H1 (cell line): ENCODE measurements around the gene PPP2R3B. TPM values are rescaled to one million over a fixed set of nuclear protein-coding genes. Genes with fewer than 3 reads are reported as not detected.

Experiments used
- CTCF ChIA-PET: fragments of 300-600 bp; sonication (Branson Sonifier 250); formaldehyde crosslinking; loops from one replicate; lab custom pipeline; 2021; ENCODE audit not compliant: partially characterized antibody; lab: Charles Lee
- POLR2A ChIA-PET: fragments of 300-600 bp; sonication (Branson Sonifier 250); formaldehyde crosslinking; loops from one replicate; lab custom pipeline; 2021; ENCODE audit warnings: inconsistent platforms; ENCODE audit not compliant: partially characterized antibody; lab: Charles Lee
- DNase-seq, 2 experiments: peaks; one replicate each; pipeline versions ENCODE4 v3.0.0 to v3.0.0-alpha.2; 2010 to 2022; ENCODE audit warnings: low spot score in 2 of 2, low read depth in 1 of 2, mixed read lengths in 1 of 2
- FAIRE-seq: peaks from 2 replicates; lab custom pipeline; 2011; peaks lifted over from hg19 to GRCh38; lab: Jason Lieb, UNC
- H2AFZ ChIP-seq: 2 replicates; pipeline ENCODE4 v1.8.1; 2012; ENCODE audit warnings: low read length, inconsistent platforms
- H2AK5ac ChIP-seq: 2 replicates; pipeline ENCODE4 v1.6.1; 2013; ENCODE audit warnings: low read depth, low read length
- H2BK120ac ChIP-seq: replicated peaks from 2 replicates; pipeline ENCODE3; 2013; ENCODE audit warnings: low read depth, low read length, inconsistent platforms
- H2BK12ac ChIP-seq: 2 replicates; pipeline ENCODE4 v1.6.1; 2013; ENCODE audit warnings: low read depth, low read length
- H2BK15ac ChIP-seq: 2 replicates; pipeline ENCODE4 v1.6.1; 2013; ENCODE audit warnings: low read length
- H2BK20ac ChIP-seq: 2 replicates; pipeline ENCODE4 v1.6.1; 2013; ENCODE audit warnings: low read length
- H2BK5ac ChIP-seq: 2 replicates; pipeline ENCODE4 v1.6.1; 2013; ENCODE audit warnings: low read depth, low read length
- H3K14ac ChIP-seq: 2 replicates; pipeline ENCODE4 v1.6.1; 2013; ENCODE audit warnings: inconsistent platforms; ENCODE audit not compliant: insufficient read length
- H3K18ac ChIP-seq: 2 replicates; pipeline ENCODE4 v1.6.1; 2013; ENCODE audit warnings: low read length; ENCODE audit errors: extremely low read depth
- H3K23ac ChIP-seq: 2 replicates; pipeline ENCODE4 v1.6.1; 2013; ENCODE audit warnings: inconsistent platforms; ENCODE audit not compliant: insufficient read length
- H3K23me2 ChIP-seq: 2 replicates; pipeline ENCODE4 v1.6.1; 2013; ENCODE audit warnings: low read depth, low read length
- H3K27ac ChIP-seq: 2 replicates; pipeline ENCODE4 v1.6.1; 2011; ENCODE audit warnings: low read depth, low read length, inconsistent platforms
- H3K27me3 ChIP-seq, 4 experiments: replicated peaks in 1 of 4; 1 replicate in 1 of 4; 2 replicates in 3 of 4; pipeline versions ENCODE4 v1.6.1 to v1.8.1; 2011 to 2013; ENCODE audit warnings: low read length in 3 of 4, mild to moderate bottlenecking in 3 of 4, inconsistent platforms in 2 of 4, mixed read lengths in 2 of 4, moderate library complexity in 1 of 4; ENCODE audit not compliant: control insufficient read depth in 3 of 4, insufficient read depth in 3 of 4; ENCODE audit errors: extremely low read depth in 1 of 4
- H3K36me3 ChIP-seq, 4 experiments: 2 replicates each; pipeline versions ENCODE4 v1.6.1 to v1.8.1; 2011 to 2013; ENCODE audit warnings: mild to moderate bottlenecking in 4 of 4, low read length in 3 of 4, moderate library complexity in 2 of 4, control low read depth in 1 of 4, inconsistent platforms in 1 of 4; ENCODE audit not compliant: insufficient read depth in 4 of 4, control insufficient read depth in 2 of 4
- H3K4ac ChIP-seq: replicated peaks from 2 replicates; pipeline ENCODE3; 2013; ENCODE audit warnings: low read length, low read depth, mixed read lengths, inconsistent platforms; ENCODE audit not compliant: insufficient read length
- H3K4me1 ChIP-seq, 4 experiments: replicated peaks in 1 of 4; 1 replicate in 1 of 4; 2 replicates in 3 of 4; pipeline versions ENCODE4 v1.6.1 to v1.8.1; 2011 to 2013; ENCODE audit warnings: low read length in 3 of 4, inconsistent platforms in 2 of 4, mixed read lengths in 1 of 4; ENCODE audit not compliant: insufficient read depth in 4 of 4, control insufficient read depth in 3 of 4
- H3K4me2 ChIP-seq, 2 experiments: 2 replicates each; pipeline versions ENCODE4 v1.6.1 to v1.8.1; 2011 to 2013; ENCODE audit warnings: low read depth in 2 of 2, low read length in 2 of 2, control low read depth in 1 of 2, inconsistent platforms in 1 of 2, mild to moderate bottlenecking in 1 of 2; ENCODE audit not compliant: insufficient read depth in 1 of 2
- H3K4me3 ChIP-seq, 4 experiments: fragments of 200-600, 300-600 bp in 1 of 4; sonication (generic), shearing (Covaris generic), sonication (Bioruptor Twin) in 1 of 4; 2 replicates each; pipeline versions ENCODE4 v1.5.1 to v1.8.1; 2011 to 2016; ENCODE audit warnings: low read length in 4 of 4, low read depth in 3 of 4, control low read depth in 2 of 4, inconsistent platforms in 2 of 4, mild to moderate bottlenecking in 2 of 4, mixed read lengths in 1 of 4, moderate library complexity in 1 of 4; ENCODE audit not compliant: insufficient read depth in 2 of 4; ENCODE audit errors: extremely low read depth in 1 of 4
- H3K56ac ChIP-seq: replicated peaks from 2 replicates; pipeline ENCODE3; 2013; ENCODE audit warnings: low read depth, mild to moderate bottlenecking, mixed read lengths, low read length, inconsistent platforms; ENCODE audit not compliant: insufficient read length
- H3K79me1 ChIP-seq: 2 replicates; pipeline ENCODE4 v1.6.1; 2013; ENCODE audit warnings: low read depth, low read length, control low read depth
- H3K79me2 ChIP-seq, 2 experiments: 2 replicates each; pipeline versions ENCODE4 v1.6.1 to v1.8.1; 2012 to 2013; ENCODE audit warnings: low read length in 2 of 2, mild to moderate bottlenecking in 2 of 2, inconsistent platforms in 1 of 2; ENCODE audit not compliant: insufficient read depth in 2 of 2, control insufficient read depth in 1 of 2
- H3K9ac ChIP-seq, 4 experiments: replicated peaks in 1 of 4; 1 replicate in 1 of 4; 2 replicates in 3 of 4; pipeline versions ENCODE4 v1.6.1 to v1.8.1; 2011 to 2013; ENCODE audit warnings: low read depth in 3 of 4, low read length in 3 of 4, control low read depth in 2 of 4, mild to moderate bottlenecking in 2 of 4, moderate library complexity in 2 of 4, inconsistent platforms in 1 of 4; ENCODE audit errors: extremely low read depth in 1 of 4
- H3K9me3 ChIP-seq, 2 experiments: 2 replicates each; pipeline versions ENCODE4 v1.6.1 to v1.8.1; 2012 to 2013; ENCODE audit warnings: mild to moderate bottlenecking in 2 of 2, moderate library complexity in 2 of 2, control low read depth in 1 of 2, inconsistent platforms in 1 of 2, low read depth in 1 of 2, low read length in 1 of 2, mixed read lengths in 1 of 2; ENCODE audit not compliant: insufficient read depth in 2 of 2
- H4K20me1 ChIP-seq, 2 experiments: replicated peaks in 1 of 2; 2 replicates each; pipeline versions ENCODE3 to v1.8.1; 2011 to 2013; ENCODE audit warnings: inconsistent platforms in 2 of 2, low read length in 2 of 2, mild to moderate bottlenecking in 1 of 2; ENCODE audit not compliant: insufficient read depth in 2 of 2, control insufficient read depth in 1 of 2
- H4K5ac ChIP-seq: 2 replicates; pipeline ENCODE4 v1.6.1; 2013; ENCODE audit warnings: low read length, low read depth, mixed read lengths, inconsistent platforms; ENCODE audit not compliant: insufficient read length
- H4K8ac ChIP-seq: 2 replicates; pipeline ENCODE4 v1.8.0; 2013; ENCODE audit warnings: mild to moderate bottlenecking, moderate library complexity, low read length, inconsistent platforms; ENCODE audit not compliant: insufficient read depth; ENCODE audit errors: extremely low read depth
- H4K91ac ChIP-seq: replicated peaks from 2 replicates; pipeline ENCODE3; 2013; ENCODE audit warnings: low read length, mixed read lengths, inconsistent platforms; ENCODE audit not compliant: insufficient read length
- FOSL1 ChIP-seq: IDR thresholded peaks from 2 replicates; pipeline ENCODE4 v1.6.1; 2011; ENCODE audit warnings: mild to moderate bottlenecking, low read depth, low read length, moderate library complexity; ENCODE audit not compliant: insufficient read depth
- POLR2AphosphoS5 ChIP-seq: IDR thresholded peaks from 2 replicates; pipeline ENCODE4 v1.6.1; 2011; ENCODE audit warnings: low read depth, low read length
- SP1 ChIP-seq: IDR thresholded peaks from 2 replicates; pipeline ENCODE4 v1.6.1; 2011; ENCODE audit warnings: low read depth, low read length
- WGBS, 2 experiments: shearing (Covaris generic) in 1 of 2; methylation state at CpG; one replicate each; pipeline versions ENCODE4 v1.1.6 to v1.1.7; 2013 to 2015; ENCODE audit warnings: low lambda C conversion rate in 2 of 2, mixed read lengths in 2 of 2, inconsistent platforms in 1 of 2, low coverage in 1 of 2, missing lambda C conversion rate in 1 of 2; ENCODE audit not compliant: insufficient replicate concordance in 2 of 2, insufficient coverage in 1 of 2, insufficient read length in 1 of 2; ENCODE audit errors: extremely low coverage in 1 of 2, missing lambda C conversion rate in 1 of 2; 5-methylcytosine and 5-hydroxymethylcytosine counted together
- polyA plus RNA-seq, 7 experiments: library from polyadenylated mRNA; depleted of rRNA in 3 of 7; stranded (reverse) in 5 of 7; unstranded in 2 of 7; fragments of >200 nt in 5 of 7; fragments of 200-250 nt in 2 of 7; gene quantifications; 1 replicate in 5 of 7; 2 replicates in 1 of 7; 4 replicates in 1 of 7; pipeline versions ENCODE4 v1.2.1 to v1.2.3, GENCODE V29; 2011 to 2013; ENCODE audit warnings: missing spikeins in 2 of 7, mixed read lengths in 2 of 7
- total RNA-seq: library from RNA; stranded (reverse); fragmentation: NEBNext Ultra II Directional; extraction: Animal tissue kit (Norgen Biotek cat#: 25700); gene quantifications from 2 replicates; pipeline ENCODE4 v1.2.1, GENCODE V29; 2021
- TF ChIP-seq, protein P1 (sequence below): IDR thresholded peaks from 2 replicates; pipeline ENCODE4 v1.6.1; 2012; ENCODE audit warnings: inconsistent platforms

The PPP2R3B gene
- total and polyA plus RNA-seq, 2 of the 8 experiments (the other 6 are each of a cell fraction or from before 2014, with no cell fraction given), result 47.6 to 86.7 TPM

DNA sequence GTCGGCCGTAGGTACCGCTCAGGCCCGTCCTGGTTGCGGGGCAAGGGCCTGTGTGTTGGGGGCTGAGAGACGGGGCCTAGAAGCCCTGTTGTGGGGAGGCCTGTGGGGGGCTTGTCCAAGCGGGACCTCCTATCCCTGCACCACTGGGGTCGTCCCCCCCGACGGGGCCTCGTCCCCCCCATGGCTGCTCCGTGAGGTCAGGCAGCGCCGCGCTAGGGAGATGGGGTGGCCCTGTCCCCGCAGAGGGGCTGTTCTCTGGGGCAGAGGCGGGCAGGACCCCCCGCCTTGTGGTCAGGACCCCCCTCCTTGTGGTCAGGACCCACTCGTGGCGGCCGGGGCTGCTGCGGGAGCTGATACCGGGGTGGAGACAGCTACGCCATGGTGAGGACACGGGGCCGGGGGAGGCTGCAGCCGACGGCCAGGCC lies 56.0 kb downstream of the PPP2R3B start:
- H4K20me1 ChIP-seq, result peaks cover 0 to 13% of the 10 kb centered on the region in 2 experiments
- H2AK5ac ChIP-seq, result no peak overlapping the region
- ChIA-PET POLR2A (no interaction called here), CTCF (no interaction called here)
- H3K4me3 ChIP-seq, result peak overlapping the region in 3 of 4 experiments; percentile 38 to 55 (median 47); a peak in 6 of 8 replicates
- no peak overlapping the region for H3K18ac ChIP-seq
- no peak overlapping the region for H3K23ac ChIP-seq
- no peak overlapping the region for H2BK15ac ChIP-seq
- H3K23me2 ChIP-seq, result no peaks in the 10 kb centered on the region
- H3K4me1 ChIP-seq, result peaks cover 0 to 5% (median 2%) of the 10 kb centered on the region in 4 experiments; a peak in 3 of 7 replicates
- no peak for FAIRE-seq
- no peaks in the 10 kb centered on the region for H3K79me1 ChIP-seq
- no peak overlapping the region for H2BK20ac ChIP-seq
- H3K4ac ChIP-seq, result no peak overlapping the region
- H3K4me2 ChIP-seq, result peak overlapping the region; percentile 46 to 96
- WGBS, 2 experiments, result 29% methylated on average over 16 of the region's 28 CpGs; no CpG with 5 or more reads in 1 of the 2 experiments
- peak overlapping the region; percentile 71; the same call in 1 of the 2 replicates for H4K8ac ChIP-seq
- H3K9ac ChIP-seq, result no peak overlapping the region
- peaks cover 0 to 2% (median 0%) of the 10 kb centered on the region in 4 experiments; a peak in 1 of 7 replicates for H3K27me3 ChIP-seq
- no peak overlapping the region for H3K56ac ChIP-seq
- no peak overlapping the region for H4K5ac ChIP-seq
- H2BK5ac ChIP-seq, result no peak overlapping the region
- H3K36me3 ChIP-seq, result peaks cover 0 to 20% (median 0%) of the 10 kb centered on the region in 4 experiments; a peak in 2 of 8 replicates
- no peak overlapping the region for H4K91ac ChIP-seq
- H3K27ac ChIP-seq, result no peak overlapping the region
- no peaks in the 10 kb centered on the region for H3K9me3 ChIP-seq
- no peak overlapping the region for H2BK12ac ChIP-seq
- H2AFZ ChIP-seq, result no peak overlapping the region; the same call in 1 of the 2 replicates
- H3K79me2 ChIP-seq, result no peaks in the 10 kb centered on the region
- H2BK120ac ChIP-seq, result no peak overlapping the region
- TF ChIP-seq SP1, result no peak
- TF ChIP-seq POLR2AphosphoS5, result no peak
- TF ChIP-seq, protein P1, sequence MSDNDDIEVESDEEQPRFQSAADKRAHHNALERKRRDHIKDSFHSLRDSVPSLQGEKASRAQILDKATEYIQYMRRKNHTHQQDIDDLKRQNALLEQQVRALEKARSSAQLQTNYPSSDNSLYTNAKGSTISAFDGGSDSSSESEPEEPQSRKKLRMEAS, result no peak
- no peak for TF ChIP-seq FOSL1
- TF ChIP-seq, all 59 proteins: peak for 0
- DNase-seq, result no peak
- no peak overlapping the region for H3K14ac ChIP-seq
